ENCODE measurements around the gene PHC2. TPM values are rescaled to one million over a fixed set of nuclear protein-coding genes. Genes with fewer than 3 reads are reported as not detected.

Gene PHC2
- total RNA-seq (10 to 100 TPM; 37.7 to 39.5 TPM), total RNA-seq (27.0 to 73.3 (median 45.0) reads per million in 172 experiments)
- 33.4 TPM for polyA plus RNA-seq (2013, experiment 1 of 2)
- 32.4 TPM for polyA plus RNA-seq (2013, experiment 2 of 2)

- Mint-ChIP-seq H3K4me1 (ENCODE audit: low read depth) (peaks cover 4% of the 10 kb centered on the region), H3K36me3 (ENCODE audit: low read depth) (no peaks in the 10 kb centered on the region), H3K27me3 (peaks cover 12% of the 10 kb centered on the region), H3K27ac (no peak within 1 kb of the TSS), H3K9me3 (no peaks in the 10 kb centered on the region), H3K4me3 (peak within 1 kb of the TSS; percentile 85)
- DNase-seq (peak; percentile 71 to 96 (median 87)), ATAC-seq (ENCODE audit: poor library complexity) (peak; percentile 97)
- no peak within 1 kb of the TSS for H3K27ac ChIP-seq (ENCODE audit: low read depth in 1 of 2, low read length in 2 of 2)
- no peaks in the 10 kb centered on the region for H3K9me3 ChIP-seq (ENCODE audit: control insufficient read depth in 1 of 2, insufficient read depth in 1 of 2, low read length in 2 of 2)
- H3K36me3 ChIP-seq (ENCODE audit: insufficient read depth, low read length), result no peaks in the 10 kb centered on the region
- intact Hi-C loops (cut with DNase I, micrococcal nuclease), result no loop called here
- CTCF ChIA-PET, result no interaction called here
- H3K4me3 ChIP-seq (ENCODE audit: low read length), result peak within 1 kb of the TSS; percentile 31
- peaks cover 11% of the 10 kb centered on the region for H3K4me1 ChIP-seq (ENCODE audit: insufficient read depth, low read length)
- peaks cover 9 to 28% of the 10 kb centered on the region in 2 experiments for H3K27me3 ChIP-seq (ENCODE audit: control insufficient read depth in 1 of 2, insufficient read depth in 2 of 2, low read length in 2 of 2)
- POLR2A ChIA-PET, result no interaction called here
- no peak for TF ChIP-seq CTCF (IDR thresholded peaks at IDR 0.05)
Measured at GRCh38 chr1:33430692-33431593, at the start of gene PHC2. TSS of gene PHC2 (minus strand) at chr1:33431095. CDS start at chr1:33375539, 55,556 bp downstream.

DNA sequence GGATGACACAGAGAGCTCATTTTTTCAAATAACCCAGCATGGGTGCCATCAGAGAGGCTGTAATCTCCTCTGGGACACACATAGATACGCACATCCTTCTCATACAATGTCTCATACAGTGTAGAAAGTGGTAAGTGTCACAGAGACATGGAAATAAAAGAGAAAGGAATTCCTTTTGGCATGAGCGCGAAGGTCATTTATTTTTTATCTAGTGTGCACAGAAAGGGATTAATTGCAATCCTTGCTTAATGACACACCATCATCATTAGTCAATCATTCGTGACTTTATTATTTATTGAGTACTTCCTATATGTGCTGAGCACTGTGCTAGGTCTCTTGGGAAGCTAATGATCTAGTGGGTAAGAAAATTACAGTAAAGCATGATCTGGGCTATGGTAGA, 46.6 kb upstream of the PHC2 start:
- no peaks in the 10 kb centered on the region for H3K9me3 Mint-ChIP-seq
- no peak for DNase-seq
- ChIA-PET POLR2A (no interaction called here), CTCF (interaction anchor here (1.4 kb wide), 1 partner anchor 10 kb away, joined by 4 read pairs; no protein-coding TSS in a partner anchor)
- intact Hi-C loops (cut with DNase I, micrococcal nuclease), result loop anchor here in 1 of 2 experiments (10.0 kb wide), 2 partner anchors 663 to 833 kb away; partner anchors contain the start of genes S100PBP and YARS1
- peaks cover 30% of the 10 kb centered on the region for H3K36me3 Mint-ChIP-seq (ENCODE audit: low read depth)
- Histone ChIP-seq H3K36me3 (ENCODE audit: insufficient read depth, low read length) (no peaks in the 10 kb centered on the region), H3K27ac (ENCODE audit: low read depth in 1 of 2, low read length in 2 of 2) (no peak overlapping the region), H3K9me3 (ENCODE audit: control insufficient read depth in 1 of 2, insufficient read depth in 1 of 2, low read length in 2 of 2) (no peaks in the 10 kb centered on the region), H3K4me1 (ENCODE audit: insufficient read depth, low read length) (peaks cover 6% of the 10 kb centered on the region), H3K27me3 (ENCODE audit: control insufficient read depth in 1 of 2, insufficient read depth in 2 of 2, low read length in 2 of 2) (no peaks in the 10 kb centered on the region), H3K4me3 (ENCODE audit: low read length) (no peak overlapping the region)
- H3K27me3 Mint-ChIP-seq, result no peaks in the 10 kb centered on the region
- H3K27ac Mint-ChIP-seq, result no peak overlapping the region
- H3K4me3 Mint-ChIP-seq, result no peak overlapping the region
- ATAC-seq (ENCODE audit: poor library complexity), result no peak
- peaks cover 14% of the 10 kb centered on the region for H3K4me1 Mint-ChIP-seq (ENCODE audit: low read depth)
- TF ChIP-seq CTCF (IDR thresholded peaks at IDR 0.05), result no peak

DNA sequence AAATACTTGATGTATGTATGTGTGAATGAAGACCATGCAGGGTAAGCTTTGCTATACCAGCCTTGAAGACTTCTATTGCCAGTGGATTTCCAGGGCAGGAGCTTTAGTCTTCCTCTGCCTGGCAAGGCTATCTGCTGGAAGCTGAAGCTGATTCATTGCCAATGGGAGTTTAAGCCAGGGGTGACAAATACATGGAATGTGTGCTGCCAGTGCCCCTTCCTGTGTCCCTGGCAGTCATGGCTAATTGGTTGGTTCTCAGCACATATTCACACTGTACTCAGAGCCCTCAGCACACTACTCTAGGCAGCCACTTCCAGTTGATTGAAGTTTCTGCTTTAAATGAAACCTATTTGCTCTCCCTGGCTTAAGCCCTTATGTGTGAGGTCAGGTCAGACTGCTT, 43.0 kb upstream of the PHC2 start:
- Histone ChIP-seq H3K36me3 (ENCODE audit: insufficient read depth, low read length) (no peaks in the 10 kb centered on the region), H3K27ac (ENCODE audit: low read depth in 1 of 2, low read length in 2 of 2) (no peak overlapping the region), H3K4me3 (ENCODE audit: low read length) (no peak overlapping the region), H3K9me3 (ENCODE audit: control insufficient read depth in 1 of 2, insufficient read depth in 1 of 2, low read length in 2 of 2) (no peaks in the 10 kb centered on the region), H3K27me3 (ENCODE audit: control insufficient read depth in 1 of 2, insufficient read depth in 2 of 2, low read length in 2 of 2) (no peaks in the 10 kb centered on the region), H3K4me1 (ENCODE audit: insufficient read depth, low read length) (peaks cover 22% of the 10 kb centered on the region)
- POLR2A ChIA-PET, result no interaction called here
- Mint-ChIP-seq H3K36me3 (ENCODE audit: low read depth) (peaks cover 3% of the 10 kb centered on the region), H3K27ac (peak overlapping the region; percentile 24), H3K4me3 (peak overlapping the region; percentile 90), H3K4me1 (ENCODE audit: low read depth) (peaks cover 38% of the 10 kb centered on the region), H3K9me3 (no peaks in the 10 kb centered on the region), H3K27me3 (no peaks in the 10 kb centered on the region)
- CTCF ChIA-PET, result no interaction called here
- intact Hi-C loops (cut with DNase I, micrococcal nuclease), result loop anchor here in 1 of 2 experiments (2.0 to 10.0 kb wide), 7 partner anchors 107 to 829 kb away; partner anchors contain the start of genes AK2, AZIN2, S100PBP and YARS1
- no peak for ATAC-seq (ENCODE audit: poor library complexity)
- DNase-seq, result no peak
- no peak for TF ChIP-seq CTCF (IDR thresholded peaks at IDR 0.05)

All from CD4-positive, alpha-beta T cell (primary cell).